SU-DHL-6 (cell line): Measurements from ENCODE around the gene NHS.

ENCODE experiments used
- EZH2phosphoT487 ChIP-seq: fragments of 200-600 bp; sonication (generic), shearing (Covaris generic); conservative IDR thresholded peaks from 2 replicates; pipeline ENCODE4 v1.6.1; 2018; ENCODE audit warnings: mild to moderate bottlenecking, antibody characterized with exemption, low read length, moderate library complexity, mixed read lengths
- TF ChIP-seq, protein P1 (sequence below): fragments of 200-600 bp; sonication (generic); IDR thresholded peaks from one replicate; pipeline ENCODE4 v1.5.1; 2017; ENCODE audit warnings: antibody characterized with exemption, mild to moderate bottlenecking, low read length, moderate library complexity; ENCODE audit not compliant: insufficient read depth, poor library complexity, severe bottlenecking

- TF ChIP-seq, protein P1, sequence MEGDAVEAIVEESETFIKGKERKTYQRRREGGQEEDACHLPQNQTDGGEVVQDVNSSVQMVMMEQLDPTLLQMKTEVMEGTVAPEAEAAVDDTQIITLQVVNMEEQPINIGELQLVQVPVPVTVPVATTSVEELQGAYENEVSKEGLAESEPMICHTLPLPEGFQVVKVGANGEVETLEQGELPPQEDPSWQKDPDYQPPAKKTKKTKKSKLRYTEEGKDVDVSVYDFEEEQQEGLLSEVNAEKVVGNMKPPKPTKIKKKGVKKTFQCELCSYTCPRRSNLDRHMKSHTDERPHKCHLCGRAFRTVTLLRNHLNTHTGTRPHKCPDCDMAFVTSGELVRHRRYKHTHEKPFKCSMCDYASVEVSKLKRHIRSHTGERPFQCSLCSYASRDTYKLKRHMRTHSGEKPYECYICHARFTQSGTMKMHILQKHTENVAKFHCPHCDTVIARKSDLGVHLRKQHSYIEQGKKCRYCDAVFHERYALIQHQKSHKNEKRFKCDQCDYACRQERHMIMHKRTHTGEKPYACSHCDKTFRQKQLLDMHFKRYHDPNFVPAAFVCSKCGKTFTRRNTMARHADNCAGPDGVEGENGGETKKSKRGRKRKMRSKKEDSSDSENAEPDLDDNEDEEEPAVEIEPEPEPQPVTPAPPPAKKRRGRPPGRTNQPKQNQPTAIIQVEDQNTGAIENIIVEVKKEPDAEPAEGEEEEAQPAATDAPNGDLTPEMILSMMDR = no peak
- TF ChIP-seq EZH2phosphoT487 = no peak
Measured at GRCh38 chrX:17740137-17741122, 365.4 kb downstream of the NHS start.
